ENCODE data around the gene METTL15.

DNA sequence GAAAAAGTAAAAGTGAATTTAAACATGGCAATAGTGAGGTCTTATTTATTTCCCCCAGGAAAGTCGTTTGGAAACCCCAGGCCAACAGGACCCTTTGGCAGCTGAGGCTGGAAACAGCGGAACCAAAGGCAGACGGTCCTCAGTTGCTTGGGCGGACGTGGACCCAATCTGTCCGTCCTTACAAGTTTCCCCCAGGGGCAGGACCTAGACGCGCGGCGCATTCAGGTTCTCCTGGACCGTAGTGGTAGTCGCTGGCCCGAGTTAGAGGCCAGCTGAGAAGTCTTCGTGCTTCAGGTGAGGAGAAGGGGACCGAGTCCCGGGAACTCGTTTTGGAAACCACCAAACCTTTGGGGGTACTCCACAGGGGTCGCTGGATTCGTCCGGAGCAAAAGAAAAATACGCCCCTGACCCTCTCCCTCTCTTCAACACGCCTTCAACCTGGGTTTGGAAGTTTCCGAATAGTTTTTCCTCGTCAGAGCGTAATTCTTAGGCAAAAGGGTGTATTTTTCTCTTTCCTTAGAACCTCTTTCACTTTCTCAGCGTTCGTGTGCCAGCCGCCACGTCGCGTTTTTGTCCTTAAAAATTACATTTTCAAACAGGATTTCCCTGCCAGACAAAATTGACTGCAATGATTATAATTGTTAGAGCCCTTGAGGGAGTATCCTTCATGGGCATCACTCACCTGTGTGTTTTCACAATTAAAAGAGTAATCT, 2.1 kb downstream of the METTL15 start:
- TF ChIP-seq, protein P1, sequence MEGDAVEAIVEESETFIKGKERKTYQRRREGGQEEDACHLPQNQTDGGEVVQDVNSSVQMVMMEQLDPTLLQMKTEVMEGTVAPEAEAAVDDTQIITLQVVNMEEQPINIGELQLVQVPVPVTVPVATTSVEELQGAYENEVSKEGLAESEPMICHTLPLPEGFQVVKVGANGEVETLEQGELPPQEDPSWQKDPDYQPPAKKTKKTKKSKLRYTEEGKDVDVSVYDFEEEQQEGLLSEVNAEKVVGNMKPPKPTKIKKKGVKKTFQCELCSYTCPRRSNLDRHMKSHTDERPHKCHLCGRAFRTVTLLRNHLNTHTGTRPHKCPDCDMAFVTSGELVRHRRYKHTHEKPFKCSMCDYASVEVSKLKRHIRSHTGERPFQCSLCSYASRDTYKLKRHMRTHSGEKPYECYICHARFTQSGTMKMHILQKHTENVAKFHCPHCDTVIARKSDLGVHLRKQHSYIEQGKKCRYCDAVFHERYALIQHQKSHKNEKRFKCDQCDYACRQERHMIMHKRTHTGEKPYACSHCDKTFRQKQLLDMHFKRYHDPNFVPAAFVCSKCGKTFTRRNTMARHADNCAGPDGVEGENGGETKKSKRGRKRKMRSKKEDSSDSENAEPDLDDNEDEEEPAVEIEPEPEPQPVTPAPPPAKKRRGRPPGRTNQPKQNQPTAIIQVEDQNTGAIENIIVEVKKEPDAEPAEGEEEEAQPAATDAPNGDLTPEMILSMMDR (IDR thresholded peaks at IDR 0.05), result no peak
- TF ChIP-seq EP300 (IDR thresholded peaks at IDR 0.05), result no peak

Data from ovary (tissue), 3 donors.